GM12892 (cell line): ENCODE data around the gene VSIG2.

Experiments used
- POLR2A ChIP-seq: IDR thresholded peaks from 2 replicates; pipeline ENCODE4 v1.6.1; 2011; ENCODE audit warnings: low read depth, low read length, control low read depth
- POLR2AphosphoS5 ChIP-seq: IDR thresholded peaks from 2 replicates; pipeline ENCODE4 v1.6.1; 2011; ENCODE audit warnings: low read depth, low read length, control low read depth
- TAF1 ChIP-seq: IDR thresholded peaks from 2 replicates; pipeline ENCODE4 v1.6.1; 2011; ENCODE audit warnings: low read depth, mild to moderate bottlenecking, control low read depth, low read length, borderline replicate concordance

DNA sequence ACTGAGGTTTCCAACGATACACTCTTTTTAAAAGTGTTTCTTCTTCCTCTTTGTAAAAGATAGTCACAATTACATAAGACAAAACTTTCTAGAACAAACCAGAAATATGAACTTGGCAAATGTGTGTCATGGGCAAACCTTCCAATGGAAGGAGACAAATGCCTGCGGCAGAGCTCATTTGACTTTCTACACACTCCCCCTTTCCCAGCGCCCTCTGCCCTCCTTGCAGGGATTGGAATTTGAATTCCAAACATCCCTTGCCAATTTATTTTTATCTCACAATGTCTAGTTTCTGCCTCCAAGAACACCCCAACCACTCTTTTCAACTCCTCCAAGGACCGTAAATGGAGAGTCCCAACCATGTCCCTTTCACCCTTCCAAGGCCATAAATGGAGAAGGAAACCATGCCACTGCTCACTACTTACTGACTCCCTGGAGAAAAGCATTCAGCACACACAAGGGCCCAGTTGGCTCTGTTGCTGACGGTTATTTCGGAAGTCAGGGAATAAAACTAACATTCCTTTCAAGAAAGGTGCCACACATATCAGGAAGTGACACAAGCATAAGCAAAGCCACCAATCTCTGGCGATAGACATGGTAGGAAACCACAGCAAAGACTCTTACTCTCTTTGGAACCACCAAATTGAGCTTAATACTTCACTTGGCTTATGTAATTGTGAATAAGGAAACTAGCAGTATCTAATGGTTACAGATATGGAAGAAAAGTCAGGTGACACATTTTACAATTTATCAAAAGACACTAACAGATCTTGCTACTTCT is 25.0 kb upstream of the VSIG2 start:
- no peak for TF ChIP-seq POLR2A
- no peak for TF ChIP-seq POLR2AphosphoS5
- TF ChIP-seq TAF1 = no peak
